OCI-LY7 (cell line): ENCODE results near the gene TECR.
"Not testable (repeated sequence)": the region's sequence is repeated elsewhere in the genome, so short reads cannot be mapped to it uniquely, and the experiment has no call there.

ENCODE experiments used
- CTCF ChIP-seq: fragments of 200-600 bp; sonication (generic); conservative IDR thresholded peaks from 2 replicates; pipeline ENCODE4 v1.5.1; 2014; ENCODE audit warnings: mild to moderate bottlenecking, antibody characterized with exemption, low read length, moderate library complexity, mixed read lengths
- EZH2phosphoT487 ChIP-seq: fragments of 200-600 bp; sonication (generic); IDR thresholded peaks from 2 replicates; pipeline ENCODE4 v1.6.1; 2018; ENCODE audit warnings: low read depth, borderline replicate concordance, mild to moderate bottlenecking, mixed run types, antibody characterized with exemption, low read length, moderate library complexity, mixed read lengths

GRCh38 chr19:14613399-14614098, 84.2 kb downstream of the TECR start:
- TF ChIP-seq CTCF, EZH2phosphoT487: not testable (repeated sequence)
